ENCODE measurements around the gene PROM2.
"Not testable (repeated sequence)": the region's sequence is repeated elsewhere in the genome, so short reads cannot be mapped to it uniquely, and the experiment has no call there.

PROM2 gene

DNA sequence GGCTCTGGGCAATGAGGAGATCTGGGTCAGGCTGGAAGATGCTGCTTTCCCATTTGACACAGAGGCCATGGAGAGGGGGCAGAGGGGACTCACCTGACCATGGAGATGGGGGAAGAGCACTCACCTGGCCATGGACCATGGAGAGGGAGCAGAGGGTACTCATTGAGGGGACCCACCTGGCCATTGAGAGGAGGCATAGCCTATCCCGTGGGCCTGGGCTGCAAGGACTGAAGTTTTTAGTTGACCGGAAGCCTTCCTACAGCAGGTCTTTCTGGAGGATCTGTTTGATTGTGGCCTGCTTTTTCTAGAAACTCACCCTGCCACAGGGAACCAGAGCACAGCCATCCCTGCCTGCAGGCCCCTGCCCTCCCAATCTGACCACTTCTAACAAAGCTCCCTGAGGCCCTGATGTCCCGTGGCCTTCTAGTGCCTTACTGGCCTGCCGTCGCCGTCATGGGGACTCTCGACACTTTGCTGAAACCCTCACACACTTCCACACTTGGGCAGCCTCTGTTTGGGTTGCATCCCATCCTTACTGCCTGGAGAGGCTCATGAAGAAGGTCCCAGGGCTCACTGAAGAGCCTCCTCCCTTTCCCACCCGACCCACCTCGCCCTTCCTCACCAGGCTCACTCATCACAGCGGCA is 5.1 kb upstream of the PROM2 start:
- DNase-seq = no peak

DNA sequence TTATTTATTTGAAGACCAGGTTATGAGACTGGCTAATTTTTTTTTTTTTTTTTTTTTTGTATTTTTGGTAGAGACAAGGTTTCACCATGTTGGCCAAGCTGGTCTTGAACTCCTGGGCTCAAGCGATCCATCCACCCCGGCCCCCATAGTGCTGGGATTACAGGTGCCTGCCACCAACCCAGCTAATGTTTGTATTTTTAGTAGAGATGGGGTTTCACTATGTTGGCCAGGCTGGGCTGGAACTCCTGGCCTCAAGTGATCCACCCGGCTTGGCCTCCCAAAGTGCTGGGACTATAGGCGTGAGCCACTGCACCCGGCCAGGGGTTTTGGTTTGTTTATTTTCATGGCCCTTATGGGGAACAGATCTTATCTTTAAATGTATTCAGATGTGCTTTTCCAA is 4.5 kb upstream of the PROM2 start:
- DNase-seq = not testable (repeated sequence)

DNA sequence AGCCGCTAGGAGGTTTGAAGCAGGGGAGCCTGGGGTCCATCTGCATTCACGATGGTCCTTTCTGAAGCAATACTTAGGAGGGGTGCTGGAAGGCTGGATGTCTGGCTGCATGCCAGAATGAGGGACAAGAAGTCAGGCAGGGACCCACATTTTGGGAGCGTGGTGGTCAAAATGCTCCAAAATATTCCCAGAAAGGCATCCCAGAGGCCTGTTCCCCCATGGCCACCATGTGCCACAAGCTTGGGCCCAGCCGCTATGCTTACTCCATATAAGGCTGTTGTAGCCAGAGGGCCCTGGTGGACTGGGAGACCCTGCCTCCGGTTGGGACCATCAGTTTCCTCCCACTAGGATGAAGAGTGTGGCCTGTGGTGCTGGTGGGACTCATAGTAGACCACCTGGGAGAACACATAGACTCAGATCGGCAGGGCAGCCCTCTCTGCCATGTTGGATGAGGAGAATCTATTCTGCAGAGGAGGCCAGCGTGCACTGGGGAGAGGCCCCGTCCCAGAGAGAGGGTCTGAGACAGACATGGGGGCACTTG is 3.6 kb upstream of the PROM2 start:
- DNase-seq = no peak

DNA sequence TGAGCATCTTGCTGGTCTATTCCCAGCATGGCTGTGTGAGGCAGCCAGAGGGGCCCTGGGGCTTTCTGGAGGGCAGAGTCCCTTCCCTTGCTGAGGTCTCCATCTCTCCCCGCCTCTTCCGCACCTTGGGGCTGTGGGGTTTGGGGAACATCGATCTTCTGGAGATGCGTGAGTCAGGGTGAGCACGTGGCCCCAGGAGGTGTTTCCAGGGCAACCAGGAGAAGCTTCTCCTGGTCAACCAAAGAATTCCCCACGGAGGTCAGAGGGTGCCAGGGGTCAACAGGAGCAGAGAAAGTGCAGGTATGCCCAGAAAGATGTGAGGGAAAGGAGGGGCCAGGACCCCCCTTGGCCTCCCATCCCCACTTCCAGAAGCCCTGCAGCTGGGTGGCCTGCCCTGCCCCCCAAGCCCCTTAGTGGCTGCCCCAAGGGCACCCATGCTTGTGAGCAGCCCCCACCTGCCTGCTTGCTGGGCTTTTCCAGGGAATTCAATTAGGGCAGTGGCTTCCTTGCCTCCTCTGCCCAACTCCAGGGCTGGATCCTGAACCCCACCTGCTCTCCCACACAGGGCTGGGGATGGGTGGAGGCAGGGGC is 2.8 kb upstream of the PROM2 start:
- DNase-seq = no peak

DNA sequence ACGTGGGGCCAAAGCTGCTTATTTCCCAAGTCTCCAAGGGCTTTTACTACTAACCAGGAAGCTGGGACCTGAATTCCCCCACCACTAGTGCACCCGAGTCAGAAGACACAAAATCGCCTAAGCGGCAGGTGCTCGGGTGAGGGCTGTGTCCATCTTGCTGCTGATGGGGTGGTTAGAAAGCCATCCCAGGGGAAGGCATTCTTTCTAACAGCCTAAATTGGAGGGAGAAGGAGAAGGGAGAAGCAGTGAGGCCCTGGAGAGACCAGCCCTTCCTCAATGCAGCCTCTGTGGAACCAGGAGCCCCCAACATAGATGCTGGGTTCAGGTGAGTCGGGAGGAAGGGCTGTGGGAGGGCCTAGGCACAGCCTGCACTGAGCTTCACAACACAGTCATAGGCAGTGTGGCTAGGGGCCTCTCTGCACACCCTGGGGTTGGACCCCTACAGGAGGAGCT is 1.9 kb upstream of the PROM2 start:
- no peak for DNase-seq

DNA sequence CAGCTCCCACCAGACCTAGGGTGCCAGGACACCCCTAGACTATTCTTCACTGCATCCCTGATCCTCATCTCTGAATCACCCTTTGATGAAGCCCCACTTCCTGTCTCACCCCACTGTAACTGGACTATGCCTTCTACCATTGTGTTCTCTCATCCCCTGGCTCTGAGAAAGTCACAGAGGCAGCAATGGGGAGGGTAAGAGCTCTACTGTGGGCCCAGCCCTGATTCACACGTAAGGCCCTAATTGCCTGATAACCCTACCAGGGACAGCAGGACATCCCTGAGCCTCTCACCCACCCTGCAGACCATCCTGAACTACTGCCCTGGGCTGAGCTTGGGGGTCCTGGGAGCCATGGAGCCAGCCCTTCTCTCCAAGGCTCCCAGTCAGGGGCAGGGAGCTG is 1.5 kb upstream of the PROM2 start:
- no peak for DNase-seq

DNA sequence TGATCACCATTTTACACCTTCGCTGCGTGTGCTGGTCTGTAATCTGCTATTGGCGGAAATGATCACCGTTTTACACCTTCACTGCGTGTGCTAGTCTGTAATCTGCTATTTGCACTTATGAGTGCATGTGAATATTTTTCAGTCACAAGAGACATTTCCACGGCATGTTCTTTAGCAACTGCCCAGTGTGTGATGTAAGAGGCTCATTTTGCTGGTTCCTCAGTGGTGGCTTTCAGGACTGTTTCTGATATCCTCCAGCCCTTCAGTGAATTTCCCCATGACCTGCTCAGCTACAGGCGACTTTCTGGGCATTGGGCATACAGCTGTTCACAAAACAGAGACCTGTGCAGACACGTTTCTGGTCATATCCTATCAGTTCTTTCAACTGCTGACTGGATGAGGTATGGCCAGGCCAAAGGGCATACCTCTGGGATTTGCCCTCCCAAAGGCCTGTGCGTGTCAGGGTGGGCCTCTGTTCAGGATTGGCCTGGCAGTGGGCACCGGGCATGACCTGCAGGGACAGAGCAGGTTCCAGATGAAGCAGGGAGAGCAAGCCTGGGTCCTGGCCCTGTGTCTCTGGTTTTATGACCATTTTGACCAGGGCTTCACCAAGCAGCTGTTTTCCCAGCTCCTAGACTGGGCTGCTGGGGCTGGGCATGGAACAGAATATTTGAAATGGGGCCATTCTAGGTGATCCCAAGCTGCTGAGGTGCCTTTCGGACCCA is 521 bp upstream of the PROM2 start:
- no peak for DNase-seq

DNA sequence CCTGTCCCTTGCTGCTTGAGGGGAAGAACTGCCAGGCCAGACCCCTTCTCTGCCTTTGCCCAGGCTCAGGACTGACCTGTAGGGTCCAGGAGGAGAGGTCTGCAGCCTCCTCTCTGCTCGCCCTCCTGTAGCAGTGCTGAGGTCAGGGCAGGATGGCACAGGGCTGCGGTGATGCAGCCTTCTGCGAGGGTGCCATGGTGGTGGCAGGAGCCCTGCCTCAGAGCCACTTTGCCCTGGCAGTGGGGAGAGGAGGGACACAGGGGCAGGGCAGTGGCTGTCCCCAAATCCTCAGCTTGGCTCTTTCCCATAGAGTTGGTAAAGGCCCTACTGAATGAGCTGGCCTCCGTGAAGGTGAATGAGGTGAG is 884 bp downstream of the PROM2 start:
- no peak for DNase-seq

DNA sequence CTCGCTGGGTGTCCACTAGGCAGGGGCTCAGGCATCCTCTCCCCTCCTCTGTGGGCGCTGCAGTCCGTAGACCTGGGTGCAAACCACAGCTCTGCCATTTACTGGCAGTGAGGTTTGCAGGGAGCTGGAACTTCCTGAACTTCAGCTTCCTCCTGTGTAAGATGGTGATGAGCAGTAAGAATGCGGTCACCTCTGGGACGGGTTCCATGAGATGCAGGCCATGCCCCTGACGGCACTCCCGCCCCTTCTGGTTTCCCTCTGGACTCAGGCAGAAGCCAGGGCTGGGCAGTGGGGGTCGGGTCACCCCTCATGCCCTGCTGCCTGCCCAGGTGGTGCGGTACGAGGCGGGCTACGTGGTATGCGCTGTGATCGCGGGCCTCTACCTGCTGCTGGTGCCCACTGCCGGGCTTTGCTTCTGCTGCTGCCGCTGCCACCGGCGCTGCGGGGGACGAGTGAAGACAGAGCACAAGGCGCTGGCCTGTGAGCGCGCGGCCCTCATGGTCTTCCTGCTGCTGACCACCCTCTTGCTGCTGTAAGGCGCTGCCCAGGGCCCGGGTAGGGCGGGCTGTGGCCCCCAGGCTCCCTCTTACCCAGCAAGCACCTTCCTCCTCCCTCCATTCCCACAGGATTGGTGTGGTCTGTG is 1.5 kb downstream of the PROM2 start:
- no peak for DNase-seq

DNA sequence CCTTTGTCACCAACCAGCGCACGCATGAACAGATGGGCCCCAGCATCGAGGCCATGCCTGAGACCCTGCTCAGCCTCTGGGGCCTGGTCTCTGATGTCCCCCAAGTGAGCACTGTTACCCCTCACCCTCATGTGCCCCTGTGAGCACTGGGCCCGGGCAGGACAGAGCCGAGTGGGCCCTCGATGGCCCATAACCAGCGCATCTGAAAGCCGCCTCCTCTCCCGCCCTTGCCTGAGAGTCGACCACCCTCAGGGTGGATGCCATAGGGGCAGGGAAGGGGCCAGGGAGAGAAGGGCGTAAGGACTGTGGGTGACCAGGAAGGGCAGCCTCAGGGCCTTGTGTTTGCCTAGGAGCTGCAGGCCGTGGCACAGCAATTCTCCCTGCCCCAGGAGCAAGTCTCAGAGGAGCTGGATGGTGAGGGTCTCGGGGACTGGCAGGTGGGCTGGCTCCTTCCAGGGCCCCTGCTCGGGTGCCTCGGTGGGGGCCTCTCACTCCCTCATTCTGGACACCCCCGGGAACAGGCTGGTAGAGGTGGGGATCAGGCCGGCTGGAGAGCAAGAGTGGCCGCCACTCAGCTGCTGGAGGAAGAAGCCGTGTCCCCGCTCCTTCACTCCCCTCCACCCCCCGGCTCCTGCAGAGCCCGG is 2.1 kb downstream of the PROM2 start:
- DNase-seq = no peak

DNA sequence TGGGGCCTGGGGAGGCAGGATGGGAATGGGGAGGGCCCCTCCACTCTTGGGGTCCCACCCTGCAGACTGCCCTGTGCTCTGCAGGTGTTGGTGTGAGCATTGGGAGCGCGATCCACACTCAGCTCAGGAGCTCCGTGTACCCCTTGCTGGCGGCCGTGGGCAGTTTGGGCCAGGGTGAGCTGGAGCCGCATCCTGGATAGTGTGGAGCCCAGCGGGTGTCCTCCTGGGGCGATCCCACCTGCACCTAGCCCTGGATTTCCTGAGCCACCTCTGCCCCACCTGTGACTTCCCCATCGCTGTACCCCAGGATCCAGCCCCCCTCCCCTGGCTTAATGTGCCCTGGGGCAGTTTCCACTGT is 2.6 kb downstream of the PROM2 start:
- no peak for DNase-seq

DNA sequence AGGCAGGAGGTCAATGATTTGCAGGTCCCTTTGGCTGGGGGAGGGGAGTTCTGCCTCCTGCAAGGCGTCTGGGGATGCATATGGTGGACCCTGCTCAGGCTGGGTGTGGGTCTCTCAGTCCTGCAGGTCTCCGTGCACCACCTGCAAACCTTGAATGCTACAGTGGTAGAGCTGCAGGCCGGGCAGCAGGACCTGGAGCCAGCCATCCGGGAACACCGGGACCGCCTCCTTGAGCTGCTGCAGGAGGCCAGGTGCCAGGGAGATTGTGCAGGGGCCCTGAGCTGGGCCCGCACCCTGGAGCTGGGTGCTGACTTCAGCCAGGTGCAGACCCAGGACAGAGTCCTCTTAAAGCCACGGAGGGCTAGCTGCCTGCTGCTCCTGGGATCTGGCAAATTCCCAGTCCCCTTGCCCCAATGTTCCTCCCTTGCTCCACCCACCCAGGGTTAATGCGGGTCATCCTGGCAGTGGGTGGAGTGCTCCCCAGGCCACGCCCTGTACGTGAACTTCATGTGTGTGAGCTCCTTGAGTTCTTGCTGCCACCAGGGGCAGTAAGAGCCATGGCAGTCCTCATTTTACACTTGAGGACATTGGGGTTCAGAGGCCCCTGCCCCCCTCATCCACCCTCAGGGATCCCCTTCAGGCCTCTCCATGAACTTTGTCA is 3.1 kb downstream of the PROM2 start:
- DNase-seq = no peak

DNA sequence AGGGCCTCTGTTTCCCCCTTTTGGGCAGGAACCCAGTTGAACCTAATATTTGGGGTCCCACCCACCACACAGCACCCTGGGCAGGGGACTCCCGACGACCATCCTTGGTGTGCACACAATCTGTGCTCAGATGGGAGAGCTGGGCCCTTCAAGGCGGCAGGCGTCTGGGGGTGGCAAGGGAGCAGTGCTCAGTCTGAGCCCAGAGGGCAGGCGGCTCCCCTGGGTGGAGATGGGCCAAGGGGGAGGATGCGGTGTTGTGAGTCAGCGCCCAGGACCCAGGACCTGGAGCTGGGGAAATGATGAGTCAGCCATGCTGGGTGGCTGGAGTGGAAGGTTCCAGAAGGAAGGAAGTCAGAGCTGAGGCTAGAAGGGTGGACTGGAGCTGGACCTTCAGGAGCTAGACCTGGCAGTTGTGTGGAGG is 3.8 kb downstream of the PROM2 start:
- DNase-seq = no peak

DNA sequence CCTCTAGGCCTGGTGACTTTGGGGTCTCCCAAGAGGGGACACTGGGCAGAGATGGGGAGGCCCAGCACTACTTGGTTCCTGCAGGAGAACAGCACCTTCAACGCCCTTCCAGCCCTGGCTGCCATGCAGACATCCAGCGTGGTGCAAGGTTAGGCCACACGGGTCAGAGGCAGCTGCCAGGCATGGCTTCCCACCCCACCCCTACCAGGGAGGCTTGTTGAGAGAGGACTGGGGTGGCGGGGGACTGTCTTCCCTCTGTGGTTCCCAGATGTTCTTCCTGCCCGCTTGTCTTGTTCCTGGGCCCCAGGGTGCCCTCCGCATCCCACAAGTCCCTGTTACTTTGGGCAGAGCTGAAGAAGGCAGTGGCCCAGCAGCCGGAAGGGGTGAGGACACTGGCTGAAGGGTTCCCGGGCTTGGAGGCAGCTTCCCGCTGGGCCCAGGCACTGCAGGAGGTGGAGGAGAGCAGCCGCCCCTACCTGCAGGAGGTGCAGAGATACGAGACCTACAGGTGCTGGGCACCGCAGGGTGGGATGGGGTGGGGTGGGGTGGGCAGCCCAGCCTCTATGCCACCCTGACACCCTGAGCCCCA is 4.5 kb downstream of the PROM2 start:
- DNase-seq = no peak

DNA sequence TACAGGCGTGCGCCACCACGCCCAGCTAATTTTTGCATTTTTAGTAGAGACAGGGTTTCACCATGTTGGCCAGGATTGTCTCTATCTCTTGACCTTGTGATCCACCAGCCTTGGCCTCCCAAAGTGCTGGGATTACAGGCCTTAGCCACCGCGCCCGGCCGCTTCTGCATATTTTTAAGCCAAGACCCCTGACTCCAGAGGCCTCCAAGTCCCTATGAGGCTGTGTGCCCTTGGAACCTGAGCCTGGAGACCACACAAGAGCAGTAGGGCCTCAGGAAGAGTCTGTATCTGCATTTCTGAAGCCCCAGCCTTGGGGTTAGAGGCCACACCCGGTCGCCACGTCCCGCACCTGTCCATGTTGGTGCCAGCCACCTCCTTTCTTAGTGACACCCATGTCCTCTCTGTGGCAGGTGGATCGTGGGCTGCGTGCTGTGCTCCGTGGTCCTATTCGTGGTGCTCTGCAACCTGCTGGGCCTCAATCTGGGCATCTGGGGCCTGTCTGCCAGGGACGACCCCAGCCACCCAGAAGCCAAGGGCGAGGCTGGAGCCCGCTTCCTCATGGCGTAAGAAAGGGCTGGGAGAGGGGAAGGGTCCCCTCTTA is 5.3 kb downstream of the PROM2 start:
- no peak for DNase-seq

DNA sequence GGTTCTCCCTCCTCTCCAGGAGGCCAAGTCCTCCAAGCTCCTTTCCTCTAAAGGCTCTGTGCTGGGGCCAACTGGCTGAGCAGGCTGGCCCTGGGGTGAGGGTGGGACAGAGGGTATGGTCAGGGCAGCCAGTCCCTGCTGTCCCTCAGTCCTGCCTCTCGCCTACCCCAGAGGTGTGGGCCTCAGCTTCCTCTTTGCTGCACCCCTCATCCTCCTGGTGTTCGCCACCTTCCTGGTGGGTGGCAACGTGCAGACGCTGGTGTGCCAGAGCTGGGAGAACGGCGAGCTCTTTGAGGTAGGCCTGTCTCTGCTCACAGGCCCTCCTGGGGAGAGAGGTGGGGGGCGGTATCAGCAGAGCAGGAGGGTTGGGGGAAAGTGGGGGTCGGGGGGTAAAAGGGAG is 6.8 kb downstream of the PROM2 start:
- no peak for DNase-seq

DNA sequence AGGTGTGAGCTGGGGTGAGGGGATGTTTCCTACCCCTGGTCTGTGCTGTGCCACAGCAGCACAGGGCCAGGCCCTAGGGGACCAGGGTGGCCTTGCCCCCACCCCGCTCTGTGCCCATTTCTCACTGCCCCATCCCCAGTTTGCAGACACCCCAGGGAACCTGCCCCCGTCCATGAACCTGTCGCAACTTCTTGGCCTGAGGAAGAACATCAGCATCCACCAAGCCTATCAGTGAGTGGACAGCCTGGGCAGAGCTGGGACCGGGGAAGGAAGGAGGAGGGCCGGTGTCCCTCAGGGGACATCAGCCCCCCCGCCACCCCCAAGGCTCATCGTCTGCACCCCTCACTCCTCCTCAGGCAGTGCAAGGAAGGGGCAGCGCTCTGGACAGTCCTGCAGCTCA is 7.5 kb downstream of the PROM2 start:
- no peak for DNase-seq

DNA sequence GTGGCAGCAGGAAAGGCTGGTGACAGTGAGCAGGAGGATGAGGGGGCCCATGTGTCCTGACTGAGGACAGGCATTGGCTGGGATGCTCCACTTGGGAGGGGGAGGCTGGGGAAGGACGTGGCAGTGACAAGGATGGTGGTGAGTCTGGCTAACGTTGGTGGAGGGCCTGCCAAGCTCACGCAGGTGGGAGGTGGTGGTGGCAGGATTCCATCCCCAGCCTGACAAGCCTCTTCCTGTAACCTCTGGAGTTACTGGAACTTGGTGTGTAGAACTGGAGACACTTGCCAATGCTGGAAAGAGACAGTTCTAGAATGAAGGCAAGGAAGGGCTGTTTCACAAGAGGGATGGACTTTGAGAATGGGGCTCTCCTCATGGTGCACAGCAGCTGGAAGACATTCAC is 8.2 kb downstream of the PROM2 start:
- DNase-seq = no peak

DNA sequence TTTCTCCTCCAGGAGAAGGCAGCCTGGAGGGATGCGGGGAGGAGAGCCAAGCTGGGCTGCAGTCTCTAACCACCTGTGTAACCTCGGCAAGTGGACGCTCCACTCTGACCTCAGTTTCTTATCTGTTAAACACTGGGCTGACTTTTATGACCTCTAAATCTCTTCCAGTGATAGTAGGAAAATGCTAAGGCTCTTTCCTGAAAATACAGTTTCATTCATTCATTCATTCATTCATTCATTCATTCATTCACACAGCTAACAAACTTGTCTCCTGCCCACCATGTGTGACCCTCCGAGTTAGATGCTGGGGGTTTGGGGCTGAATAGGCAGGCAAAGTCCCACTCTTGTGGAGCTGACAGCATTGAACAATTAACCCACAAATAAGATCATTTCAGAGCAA is 9.3 kb downstream of the PROM2 start:
- no peak for DNase-seq

DNA sequence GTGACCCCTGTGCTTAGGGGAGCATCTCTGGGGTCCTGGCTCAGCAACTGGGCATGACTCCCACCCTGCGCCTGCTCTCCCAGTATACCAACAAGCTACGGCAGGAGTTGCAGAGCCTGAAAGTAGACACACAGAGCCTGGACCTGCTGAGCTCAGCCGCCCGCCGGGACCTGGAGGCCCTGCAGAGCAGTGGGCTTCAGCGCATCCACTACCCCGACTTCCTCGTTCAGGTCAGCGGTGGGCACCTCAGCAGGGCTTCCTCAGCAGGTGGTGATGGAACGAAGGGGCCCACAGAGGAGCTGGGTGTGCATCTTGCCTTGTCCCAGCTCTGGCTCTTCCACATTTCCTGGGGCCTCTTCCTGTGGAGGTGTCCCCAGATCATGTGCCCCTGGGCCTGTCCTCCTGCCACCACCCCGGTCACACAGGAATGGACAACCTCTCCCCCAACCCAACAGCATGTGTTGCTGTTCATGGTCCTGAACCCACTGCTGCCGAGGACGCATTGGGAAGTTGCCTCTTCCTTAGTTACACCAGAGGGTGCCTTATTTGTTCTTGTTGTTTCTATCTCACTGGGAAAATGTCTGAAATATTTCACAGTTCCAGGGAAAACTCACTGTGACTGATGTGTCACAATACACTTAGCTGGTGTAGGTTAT is 10.8 kb downstream of the PROM2 start:
- no peak for DNase-seq

DNA sequence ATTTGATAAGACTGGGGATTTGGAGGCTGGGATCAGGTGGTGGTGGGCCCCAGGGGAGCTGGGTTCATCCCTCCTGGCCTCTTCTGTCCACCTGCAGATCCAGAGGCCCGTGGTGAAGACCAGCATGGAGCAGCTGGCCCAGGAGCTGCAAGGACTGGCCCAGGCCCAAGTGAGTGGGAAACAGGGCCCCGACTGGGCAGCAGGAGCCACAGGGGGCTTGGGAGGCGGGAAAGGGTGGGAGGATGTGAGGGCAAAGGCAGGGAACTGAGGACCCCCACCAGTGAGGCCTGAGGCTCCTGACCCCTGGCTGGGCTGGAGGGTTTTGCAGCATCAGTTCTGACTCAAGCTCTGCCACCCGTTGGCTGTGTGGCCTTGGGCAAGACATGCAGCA is 11.3 kb downstream of the PROM2 start:
- no peak for DNase-seq

Measured in stimulated activated CD4-positive, alpha-beta T cell treated with anti-CD3 and anti-CD28 coated beads, Interleukin-2, amount 100 ng/mL, for 48 hours (primary cell).